Measurements from ENCODE around the gene HDAC9.

Gene HDAC9

GRCh38 chr7:18521945-18522566, 26.5 kb downstream of the HDAC9 start:
- in situ Hi-C loops (cut with MboI; ENCODE audit: low sequenced_read_pairs): no loop called here

DNA sequence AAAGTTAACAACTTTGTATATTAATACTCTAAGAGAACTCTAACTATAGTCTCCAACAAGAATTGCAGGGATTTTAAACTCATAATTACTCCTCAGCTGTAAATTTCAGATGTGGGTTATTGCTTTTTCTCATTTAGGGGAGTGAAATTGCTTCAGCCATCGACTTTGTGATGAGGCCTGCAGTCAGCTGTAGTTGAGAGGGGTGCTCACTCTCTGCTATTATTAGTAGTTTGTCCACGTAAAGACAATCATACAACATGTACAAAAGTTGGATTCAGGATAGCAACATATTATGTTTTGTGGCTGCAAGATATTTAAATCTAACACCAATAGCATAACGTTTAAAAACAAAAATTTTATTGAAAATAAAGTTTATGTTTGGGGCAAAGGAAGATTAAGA, 28.7 kb downstream of the HDAC9 start:
- in situ Hi-C loops (cut with MboI; ENCODE audit: low sequenced_read_pairs): no loop called here

- in situ Hi-C loops (cut with MboI; ENCODE audit: low sequenced_read_pairs): no loop called here
These were observed 30.9 kb downstream of the HDAC9 start for GRCh38 chr7:18526368-18526878.

DNA sequence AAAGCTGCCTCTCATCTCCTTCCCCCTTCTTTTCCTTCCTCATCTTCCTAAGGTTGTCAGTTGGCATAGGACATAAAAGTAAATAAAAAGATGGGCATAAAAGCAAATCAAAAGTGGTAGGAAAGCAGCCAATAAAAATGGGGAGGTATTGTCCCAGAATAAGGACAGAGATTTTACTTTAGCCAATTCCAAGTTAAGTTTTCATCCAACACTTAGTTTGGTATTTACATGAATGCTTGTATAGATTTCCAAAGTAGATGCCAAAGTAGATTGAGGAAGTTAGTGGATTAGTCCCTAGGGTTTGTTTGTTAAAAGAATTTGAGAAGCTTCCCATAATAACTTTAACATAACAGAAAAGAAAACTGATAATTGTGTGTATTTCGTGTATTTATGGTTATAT, 33.7 kb downstream of the HDAC9 start:
- in situ Hi-C loops (cut with MboI; ENCODE audit: low sequenced_read_pairs): no loop called here

DNA sequence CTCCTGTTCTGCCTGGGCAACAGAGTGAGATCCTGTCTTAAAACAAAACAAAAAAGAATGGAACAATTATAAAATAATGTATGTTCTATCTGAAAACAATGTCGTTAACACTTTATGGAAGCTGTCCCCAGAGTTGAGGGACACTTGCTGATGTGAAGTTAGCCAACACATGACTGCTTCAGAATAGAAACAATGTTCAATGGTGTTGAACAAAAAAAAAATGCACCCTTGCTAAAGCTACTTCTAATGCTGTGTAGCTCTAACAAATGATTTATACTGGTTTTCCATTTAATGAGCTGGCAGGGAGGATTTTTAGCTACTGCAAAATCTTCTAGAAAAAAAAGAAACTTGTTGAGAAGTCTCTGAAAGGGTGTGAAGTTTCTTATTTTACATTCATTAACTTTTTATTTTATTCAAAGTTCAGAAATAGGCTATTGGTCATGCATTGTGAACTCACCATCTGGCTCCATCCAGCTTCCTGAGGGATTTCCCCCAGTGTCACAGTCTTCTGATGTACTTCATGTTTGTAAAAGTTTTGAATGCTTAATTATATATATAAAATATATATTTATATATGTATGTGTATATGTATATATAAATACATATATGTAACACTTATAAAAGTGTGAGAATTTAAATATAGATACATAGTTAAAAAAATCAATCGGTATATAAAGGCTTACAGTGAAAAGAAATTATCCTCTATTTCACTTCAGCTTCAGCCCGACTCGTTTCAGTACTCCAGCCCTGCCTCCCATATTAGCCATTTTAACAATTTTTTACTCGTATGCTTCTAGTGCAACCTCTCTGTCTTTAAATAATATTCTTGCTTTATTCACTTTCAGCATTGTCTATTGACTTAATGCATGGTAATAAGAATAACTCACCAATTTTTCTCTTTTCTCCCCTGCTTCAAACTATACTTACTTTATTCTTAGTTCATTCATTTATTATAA, 35.0 kb downstream of the HDAC9 start:
- in situ Hi-C loops (cut with MboI; ENCODE audit: low sequenced_read_pairs): no loop called here

GRCh38 chr7:18531539-18531938, 36.0 kb downstream of the HDAC9 start:
- in situ Hi-C loops (cut with MboI; ENCODE audit: low sequenced_read_pairs): no loop called here

GRCh38 chr7:18532813-18533212, 37.3 kb downstream of the HDAC9 start:
- in situ Hi-C loops (cut with MboI; ENCODE audit: low sequenced_read_pairs): no loop called here

DNA sequence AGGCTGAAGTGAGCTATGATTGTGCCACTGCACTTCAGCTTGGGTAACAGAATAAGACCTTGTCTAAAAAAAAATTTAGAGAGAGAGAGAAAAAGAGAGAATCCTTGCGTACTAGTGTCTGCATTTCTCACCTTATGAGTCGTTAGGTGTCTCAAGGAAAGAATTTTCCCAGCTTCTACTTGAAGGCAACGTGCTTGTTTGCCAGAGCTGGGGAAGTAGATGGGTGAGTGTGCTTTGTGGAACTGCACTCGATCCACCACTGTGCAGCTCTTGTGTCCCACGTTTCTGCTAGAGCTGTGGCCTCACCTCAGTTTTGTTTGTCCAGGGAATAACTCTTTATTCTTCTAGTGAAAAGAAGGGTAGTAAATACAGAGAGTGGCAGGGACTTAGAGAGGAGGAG, 38.9 kb downstream of the HDAC9 start:
- in situ Hi-C loops (cut with MboI; ENCODE audit: low sequenced_read_pairs): no loop called here

- in situ Hi-C loops (cut with MboI; ENCODE audit: low sequenced_read_pairs): no loop called here
These were observed 40.4 kb downstream of the HDAC9 start for GRCh38 chr7:18535810-18536415.

DNA sequence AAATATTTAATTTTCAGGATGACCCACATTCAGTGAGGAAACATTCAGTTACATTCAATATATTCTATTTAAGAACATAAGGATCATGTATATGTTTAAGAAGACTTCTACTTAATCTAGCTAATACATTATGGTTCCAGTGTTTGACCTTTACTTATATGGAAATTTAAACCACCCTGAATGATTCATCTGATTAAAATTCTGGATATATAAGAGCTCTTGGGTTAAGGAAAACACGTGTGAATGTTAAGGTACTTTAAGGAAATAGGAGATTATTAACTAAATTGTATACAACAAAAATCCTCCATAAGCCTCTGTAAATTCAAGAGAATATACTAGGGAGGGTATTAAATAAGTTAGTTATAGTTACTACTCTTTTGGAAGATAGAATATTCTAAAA, 40.9 kb downstream of the HDAC9 start:
- in situ Hi-C loops (cut with MboI; ENCODE audit: low sequenced_read_pairs): no loop called here

- in situ Hi-C loops (cut with MboI; ENCODE audit: low sequenced_read_pairs): no loop called here
These were observed 43.2 kb downstream of the HDAC9 start for GRCh38 chr7:18538554-18539250.

- in situ Hi-C loops (cut with MboI; ENCODE audit: low sequenced_read_pairs): no loop called here
These were observed 44.8 kb downstream of the HDAC9 start for GRCh38 chr7:18540396-18540795.

GRCh38 chr7:18541181-18541870, 45.8 kb downstream of the HDAC9 start:
- in situ Hi-C loops (cut with MboI; ENCODE audit: low sequenced_read_pairs): no loop called here

- in situ Hi-C loops (cut with MboI; ENCODE audit: low sequenced_read_pairs): no loop called here
These were observed 46.3 kb downstream of the HDAC9 start for GRCh38 chr7:18541871-18542212.

DNA sequence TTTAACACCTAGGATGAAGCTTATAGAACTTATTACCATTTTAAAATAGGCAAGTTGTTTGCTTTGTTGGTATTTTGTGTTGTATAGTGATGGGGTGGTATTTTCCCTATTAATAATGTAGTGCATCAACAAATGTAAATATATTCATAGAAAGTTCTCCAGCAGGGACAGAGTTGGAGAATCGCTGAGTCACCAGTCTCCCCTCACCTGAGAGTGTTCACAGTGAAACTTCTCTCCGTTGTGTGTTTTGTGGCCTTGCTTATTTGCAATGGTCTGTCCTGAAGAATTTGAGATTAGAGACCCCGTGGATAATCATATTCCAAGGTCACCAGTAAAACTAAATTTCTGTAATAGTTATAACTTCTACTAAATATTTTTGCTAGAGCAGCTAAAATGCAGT, 51.0 kb downstream of the HDAC9 start:
- in situ Hi-C loops (cut with MboI; ENCODE audit: low sequenced_read_pairs): no loop called here

GRCh38 chr7:18547509-18548187, 52.1 kb downstream of the HDAC9 start:
- in situ Hi-C loops (cut with MboI; ENCODE audit: low sequenced_read_pairs): no loop called here

DNA sequence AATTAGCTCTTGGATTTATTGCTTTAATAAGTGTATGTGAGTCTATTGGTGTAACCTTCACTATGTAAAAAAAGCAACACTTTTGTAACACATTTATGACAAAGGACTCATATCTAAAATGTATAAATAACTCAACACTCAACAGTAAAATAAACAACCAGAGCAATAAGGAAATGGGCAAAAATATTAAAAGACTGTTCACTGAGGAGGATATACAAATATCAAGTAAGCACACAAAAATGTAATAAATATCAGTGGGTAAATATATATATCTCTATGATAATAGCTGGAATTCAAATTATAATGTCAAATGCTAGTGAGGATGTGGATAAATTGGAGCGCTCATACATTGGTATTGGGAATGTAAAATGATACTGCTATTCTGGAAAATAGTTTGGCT, 53.0 kb downstream of the HDAC9 start:
- in situ Hi-C loops (cut with MboI; ENCODE audit: low sequenced_read_pairs): no loop called here

DNA sequence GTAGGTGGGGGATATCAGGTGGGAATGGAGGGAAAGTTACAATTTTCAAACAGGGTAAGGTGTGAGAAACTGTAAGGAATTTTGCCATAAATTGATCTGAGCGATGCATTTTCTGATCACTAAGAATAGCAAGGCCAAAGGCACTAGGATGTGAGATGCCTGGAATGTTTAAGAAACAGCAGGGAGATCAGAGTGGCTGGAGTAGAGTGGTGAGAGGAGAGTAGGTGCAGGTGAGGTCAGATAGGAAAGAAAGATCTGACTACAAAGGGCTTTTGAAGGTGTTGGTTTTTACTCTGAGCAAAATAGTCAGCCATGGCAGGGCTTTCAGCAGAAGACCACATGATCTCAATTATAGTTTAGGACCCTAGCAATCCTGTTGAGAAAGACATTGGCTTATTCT, 55.0 kb downstream of the HDAC9 start:
- in situ Hi-C loops (cut with MboI; ENCODE audit: low sequenced_read_pairs): no loop called here

DNA sequence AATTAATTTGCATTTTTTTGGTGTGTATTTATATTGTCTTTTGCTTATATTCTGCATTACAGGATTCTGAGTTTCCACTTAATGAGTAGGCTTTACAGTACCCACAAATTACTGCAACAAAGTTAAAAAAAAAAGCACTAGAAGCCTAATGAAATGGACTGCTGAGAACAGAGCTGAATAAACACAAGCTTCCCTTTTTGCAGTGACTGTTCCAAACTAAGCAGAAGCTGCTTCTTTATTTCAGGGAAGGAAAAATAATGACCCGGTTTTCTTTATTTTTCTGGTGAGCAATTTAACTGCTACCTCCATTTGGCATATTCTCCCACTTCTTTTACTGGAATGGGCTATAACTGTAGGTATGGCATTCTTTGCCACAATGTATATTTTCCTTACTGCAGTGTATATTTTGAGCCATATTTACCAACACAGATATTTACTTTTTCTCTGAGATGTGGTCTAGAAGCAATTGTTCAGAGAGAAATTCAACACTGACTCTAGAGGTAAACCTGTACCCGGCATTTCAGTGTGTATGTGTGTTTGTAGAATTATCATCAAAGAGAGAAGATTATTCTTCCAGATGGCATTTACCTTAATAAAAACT, 56.9 kb downstream of the HDAC9 start:
- in situ Hi-C loops (cut with MboI; ENCODE audit: low sequenced_read_pairs): no loop called here
